Right atrium auricular region (tissue), 2 donors: ENCODE data around the gene SLC16A12. TPM values are rescaled to one million over a fixed set of nuclear protein-coding genes. Genes with fewer than 3 reads are reported as not detected.

Experiments
- DNase-seq: peaks from one replicate; pipeline ENCODE4 v3.0.0-alpha.2; 2019; ENCODE audit warnings: low spot score
- H3K27ac ChIP-seq, 2 donors: fragments of 200-600 bp; sonication (generic); 1 replicate in 1 of 2; 2 replicates in 1 of 2; pipeline ENCODE4 v1.5.1; 2016 to 2019
- H3K27me3 ChIP-seq, 2 donors: fragments of 200-600 bp; sonication (generic); one replicate each; pipeline versions ENCODE4 v1.5.1 to v1.6.0; 2017 to 2019
- H3K36me3 ChIP-seq: fragments of 200-600 bp; sonication (generic); one replicate; pipeline ENCODE4 v1.5.1; 2016
- H3K4me1 ChIP-seq, 2 donors: fragments of 200-600 bp; sonication (generic); one replicate each; pipeline versions ENCODE4 v1.5.1 to v1.6.0; 2017 to 2019
- H3K4me3 ChIP-seq, 2 donors: fragments of 200-600 bp; sonication (generic); 1 replicate in 1 of 2; 2 replicates in 1 of 2; pipeline ENCODE4 v1.5.1; 2017 to 2019; ENCODE audit warnings: mild to moderate bottlenecking in 1 of 2, moderate library complexity in 1 of 2
- H3K9me3 ChIP-seq, 2 donors: fragments of 200-600 bp; sonication (generic); one replicate each; pipeline ENCODE4 v1.5.1; 2019
- total RNA-seq, 2 donors: library from RNA; depleted of rRNA; stranded (reverse); fragments of >200 nt; gene quantifications; one replicate each; pipeline ENCODE4 v1.1.0, GENCODE V29; 2016
- TF ChIP-seq, protein P1 (sequence below), 2 donors: fragments of 200-600 bp; sonication (generic); IDR thresholded peaks; one replicate each; pipeline ENCODE4 v1.5.1; 2019; ENCODE audit warnings: antibody characterized with exemption in 2 of 2

Gene SLC16A12
- total RNA-seq, 2 donors from 2014 or later = 6.0 to 10.0 TPM

DNA sequence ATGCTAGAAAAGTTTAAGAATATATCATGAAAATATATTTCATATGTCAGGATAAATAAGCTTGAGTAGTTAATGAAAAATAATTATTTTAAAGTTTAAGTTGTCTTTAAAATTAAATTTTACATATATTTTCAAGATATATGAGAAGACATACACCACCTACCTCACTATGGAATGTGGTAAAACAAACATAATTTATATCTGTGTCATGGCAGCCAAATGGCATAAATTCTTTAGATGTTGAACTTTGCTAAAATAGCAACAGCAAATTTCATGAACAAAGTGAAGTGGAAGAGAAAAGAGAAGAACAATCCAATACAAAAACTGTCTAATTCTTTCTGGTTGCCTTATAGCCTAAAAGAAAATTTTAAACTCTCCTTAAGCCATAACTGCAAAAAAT lies 39.6 kb upstream of the SLC16A12 start:
- no peaks in the 10 kb centered on the region for H3K27me3 ChIP-seq
- DNase-seq = no peak
- H3K9me3 ChIP-seq = peaks cover 0 to 11% of the 10 kb centered on the region in 2 donors
- no peak overlapping the region for H3K27ac ChIP-seq
- no peaks in the 10 kb centered on the region for H3K4me1 ChIP-seq
- H3K36me3 ChIP-seq = no peaks in the 10 kb centered on the region
- H3K4me3 ChIP-seq = no peak overlapping the region
- TF ChIP-seq, protein P1, sequence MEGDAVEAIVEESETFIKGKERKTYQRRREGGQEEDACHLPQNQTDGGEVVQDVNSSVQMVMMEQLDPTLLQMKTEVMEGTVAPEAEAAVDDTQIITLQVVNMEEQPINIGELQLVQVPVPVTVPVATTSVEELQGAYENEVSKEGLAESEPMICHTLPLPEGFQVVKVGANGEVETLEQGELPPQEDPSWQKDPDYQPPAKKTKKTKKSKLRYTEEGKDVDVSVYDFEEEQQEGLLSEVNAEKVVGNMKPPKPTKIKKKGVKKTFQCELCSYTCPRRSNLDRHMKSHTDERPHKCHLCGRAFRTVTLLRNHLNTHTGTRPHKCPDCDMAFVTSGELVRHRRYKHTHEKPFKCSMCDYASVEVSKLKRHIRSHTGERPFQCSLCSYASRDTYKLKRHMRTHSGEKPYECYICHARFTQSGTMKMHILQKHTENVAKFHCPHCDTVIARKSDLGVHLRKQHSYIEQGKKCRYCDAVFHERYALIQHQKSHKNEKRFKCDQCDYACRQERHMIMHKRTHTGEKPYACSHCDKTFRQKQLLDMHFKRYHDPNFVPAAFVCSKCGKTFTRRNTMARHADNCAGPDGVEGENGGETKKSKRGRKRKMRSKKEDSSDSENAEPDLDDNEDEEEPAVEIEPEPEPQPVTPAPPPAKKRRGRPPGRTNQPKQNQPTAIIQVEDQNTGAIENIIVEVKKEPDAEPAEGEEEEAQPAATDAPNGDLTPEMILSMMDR (IDR thresholded peaks at IDR 0.05) = no peak

DNA sequence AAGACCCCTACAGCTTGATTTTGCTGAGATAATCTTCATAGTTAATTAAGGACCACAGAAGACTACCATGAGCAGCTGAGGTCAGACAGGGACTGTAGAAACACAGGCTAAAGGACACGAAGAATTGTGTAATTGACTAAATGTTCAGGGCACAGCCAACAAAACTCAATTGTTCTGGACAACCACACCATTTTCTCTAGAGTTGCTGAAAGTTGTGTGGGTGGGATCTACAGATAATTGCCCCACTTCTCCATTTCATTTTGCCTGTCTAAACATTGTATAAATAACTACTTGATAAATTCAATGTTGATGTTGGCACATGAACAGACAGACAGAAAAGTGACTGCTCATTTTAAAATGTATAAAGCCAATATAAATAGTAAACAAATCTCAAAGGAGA lies 39.0 kb upstream of the SLC16A12 start:
- Histone ChIP-seq H3K9me3 (peaks cover 0 to 11% of the 10 kb centered on the region in 2 donors), H3K36me3 (no peaks in the 10 kb centered on the region), H3K4me3 (no peak overlapping the region), H3K4me1 (no peaks in the 10 kb centered on the region), H3K27ac (no peak overlapping the region), H3K27me3 (no peaks in the 10 kb centered on the region)
- TF ChIP-seq, protein P1 (IDR thresholded peaks at IDR 0.05) = no peak
- no peak for DNase-seq

DNA sequence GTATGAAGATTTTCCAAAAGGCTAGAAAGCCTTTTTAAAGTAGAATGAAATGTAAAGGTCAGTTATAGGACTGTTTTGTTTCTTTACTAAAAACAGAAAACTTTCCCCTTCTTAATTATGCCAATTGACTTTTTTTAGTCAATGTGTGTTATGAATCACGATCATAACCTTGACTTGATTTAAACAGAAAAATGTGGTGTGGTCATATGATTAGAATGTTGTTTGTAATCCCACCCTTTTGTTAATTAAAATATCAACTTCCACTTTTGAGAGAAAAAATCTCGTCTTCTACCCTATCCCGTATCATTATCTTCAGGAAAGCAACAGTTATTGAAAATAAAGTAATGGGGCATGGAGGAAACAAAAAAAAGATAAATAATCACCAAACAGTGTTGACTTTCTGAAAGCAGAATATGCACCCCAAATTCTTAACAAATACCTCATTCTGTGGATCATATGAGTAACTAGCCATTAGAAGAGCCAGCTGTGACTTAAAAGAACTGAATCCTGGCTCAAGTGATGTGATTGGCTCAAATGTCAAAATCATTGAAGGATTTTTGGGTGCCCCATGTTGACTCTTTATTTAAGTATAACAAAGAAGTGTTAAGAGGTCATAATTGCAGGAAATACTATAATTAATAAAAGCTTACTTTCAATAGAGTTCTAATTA lies 32.3 kb upstream of the SLC16A12 start:
- H3K36me3 ChIP-seq = no peaks in the 10 kb centered on the region
- H3K9me3 ChIP-seq = no peaks in the 10 kb centered on the region
- no peaks in the 10 kb centered on the region for H3K4me1 ChIP-seq
- no peak overlapping the region for H3K4me3 ChIP-seq
- TF ChIP-seq, protein P1 (IDR thresholded peaks at IDR 0.05) = no peak
- no peaks in the 10 kb centered on the region for H3K27me3 ChIP-seq
- DNase-seq = no peak
- no peak overlapping the region for H3K27ac ChIP-seq

DNA sequence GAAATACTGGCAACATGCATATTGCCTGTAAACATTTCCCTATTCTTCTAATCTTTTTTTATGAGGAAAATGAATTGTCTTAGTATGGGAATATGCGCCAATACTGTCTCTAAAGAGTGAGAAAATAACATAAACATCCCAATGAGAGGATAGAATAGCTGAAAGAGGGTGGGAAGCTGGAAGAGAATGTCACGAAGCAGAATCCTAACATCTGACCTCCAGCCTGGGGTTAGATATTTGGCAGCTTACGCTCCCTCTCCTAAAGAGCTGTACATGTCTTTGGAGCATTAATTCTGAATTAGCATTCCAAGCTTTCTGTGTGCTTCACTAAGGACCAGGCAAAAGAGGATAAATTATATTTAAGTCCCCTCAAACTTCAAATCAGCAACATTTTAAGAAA lies 31.6 kb upstream of the SLC16A12 start:
- no peaks in the 10 kb centered on the region for H3K36me3 ChIP-seq
- no peaks in the 10 kb centered on the region for H3K27me3 ChIP-seq
- H3K27ac ChIP-seq = no peak overlapping the region
- H3K4me3 ChIP-seq = no peak overlapping the region
- TF ChIP-seq, protein P1 (IDR thresholded peaks at IDR 0.05) = no peak
- DNase-seq = no peak
- no peaks in the 10 kb centered on the region for H3K9me3 ChIP-seq
- no peaks in the 10 kb centered on the region for H3K4me1 ChIP-seq

DNA sequence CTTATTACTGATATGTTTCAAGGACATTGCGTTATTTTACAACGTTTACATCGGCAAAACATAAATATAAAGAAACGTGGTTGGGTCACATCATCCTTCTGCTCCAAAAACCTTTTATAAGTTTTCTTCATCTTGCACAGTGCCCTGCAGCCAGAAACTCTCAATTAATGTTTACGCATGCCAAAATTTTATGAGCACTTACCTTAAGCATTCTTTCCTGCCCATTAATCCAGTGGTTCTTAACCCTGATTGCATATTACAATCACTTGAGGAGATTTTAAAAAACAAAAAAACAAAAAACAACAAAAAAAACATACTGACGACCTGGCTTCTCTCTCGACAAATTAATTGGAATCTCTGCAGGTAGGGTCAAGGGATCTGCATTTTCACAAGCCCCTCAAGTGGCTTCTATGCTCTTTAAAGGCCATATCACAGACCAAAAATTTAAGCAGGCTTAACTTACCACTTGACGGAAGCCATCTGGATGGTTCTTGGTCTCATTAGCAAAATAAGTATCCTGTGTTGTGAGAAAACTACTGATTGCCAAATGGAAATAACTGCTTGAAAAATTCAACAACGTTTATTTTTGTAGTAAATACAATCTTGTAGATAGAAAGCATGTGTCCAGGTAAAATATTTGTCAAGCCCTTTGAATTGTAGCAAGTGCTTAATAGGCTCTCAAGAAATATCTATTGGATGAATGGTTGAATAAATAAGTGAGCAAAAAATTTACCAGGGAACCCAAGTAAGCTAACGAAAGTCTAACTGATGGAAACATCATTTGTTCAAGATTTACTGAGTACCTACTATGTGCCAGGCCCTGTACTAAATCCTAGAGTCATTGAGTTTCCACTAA lies 30.9 kb upstream of the SLC16A12 start:
- Histone ChIP-seq H3K27ac (no peak overlapping the region), H3K9me3 (no peaks in the 10 kb centered on the region), H3K4me3 (no peak overlapping the region), H3K36me3 (no peaks in the 10 kb centered on the region), H3K27me3 (no peaks in the 10 kb centered on the region), H3K4me1 (no peaks in the 10 kb centered on the region)
- TF ChIP-seq, protein P1 (IDR thresholded peaks at IDR 0.05) = no peak
- DNase-seq = no peak
